ENCODE data around the gene MUC13.

MUC13 gene

GRCh38 chr3:124935794-124936542 is 1.4 kb upstream of the MUC13 start:
- H3K4me3 ChIP-seq (replicated peaks in 1 of 2; ENCODE audit: low read depth in 2 of 2, low read length in 2 of 2), result no peak overlapping the region
- DNase-seq (ENCODE audit: low read depth in 2 of 2), result no peak
- TF ChIP-seq CTCF (IDR thresholded peaks at IDR 0.05; ENCODE audit: low read depth, low read length), result no peak

GRCh38 chr3:124935264-124935663 is 713 bp upstream of the MUC13 start:
- no peak for DNase-seq (ENCODE audit: low read depth in 2 of 2)
- H3K4me3 ChIP-seq (replicated peaks in 1 of 2; ENCODE audit: low read depth in 2 of 2, low read length in 2 of 2), result no peak overlapping the region
- TF ChIP-seq CTCF (IDR thresholded peaks at IDR 0.05; ENCODE audit: low read depth, low read length), result no peak

GRCh38 chr3:124928333-124929202 is 6.0 kb downstream of the MUC13 start:
- peak; percentile 82 to 84 for DNase-seq (ENCODE audit: low read depth in 2 of 2)
- H3K4me3 ChIP-seq (replicated peaks in 1 of 2; ENCODE audit: low read depth in 2 of 2, low read length in 2 of 2), result no peak overlapping the region
- peak; percentile 75 for TF ChIP-seq CTCF (IDR thresholded peaks at IDR 0.05; ENCODE audit: low read depth, low read length)

GRCh38 chr3:124927574-124928045 is 6.9 kb downstream of the MUC13 start:
- DNase-seq (ENCODE audit: low read depth in 2 of 2), result no peak
- TF ChIP-seq CTCF (IDR thresholded peaks at IDR 0.05; ENCODE audit: low read depth, low read length), result no peak

GRCh38 chr3:124926426-124927101 is 8.0 kb downstream of the MUC13 start:
- H3K4me3 ChIP-seq (replicated peaks in 1 of 2; ENCODE audit: low read depth in 2 of 2, low read length in 2 of 2), result no peak overlapping the region
- TF ChIP-seq CTCF (IDR thresholded peaks at IDR 0.05; ENCODE audit: low read depth, low read length), result no peak
- DNase-seq (ENCODE audit: low read depth in 2 of 2), result no peak

More at GRCh38 chr3:124927574-124928045, 6.9 kb downstream of the MUC13 start:
- H3K4me3 ChIP-seq (replicated peaks in 1 of 2; ENCODE audit: low read depth in 2 of 2, low read length in 2 of 2), result no peak overlapping the region

GRCh38 chr3:124924741-124925140 is 9.8 kb downstream of the MUC13 start:
- TF ChIP-seq CTCF (IDR thresholded peaks at IDR 0.05; ENCODE audit: low read depth, low read length), result no peak
- DNase-seq (ENCODE audit: low read depth in 2 of 2), result no peak
- H3K4me3 ChIP-seq (replicated peaks in 1 of 2; ENCODE audit: low read depth in 2 of 2, low read length in 2 of 2), result no peak overlapping the region
